Umbilical cord (tissue), 2 donors: ENCODE measurements around the gene MEGF10. TPM values are rescaled to one million over a fixed set of nuclear protein-coding genes. Genes with fewer than 3 reads are reported as not detected.

Source experiments
- DNase-seq: peaks from one replicate; pipeline ENCODE4 v3.0.0-alpha.2; 2015; ENCODE audit warnings: low spot score
- total RNA-seq: library from RNA; depleted of rRNA; stranded (reverse); fragments of >200 nt; gene quantifications from one replicate; pipeline ENCODE4 v1.2.3, GENCODE V29; 2014; ENCODE audit warnings: low replicate concordance; ENCODE audit not compliant: insufficient read depth

Gene MEGF10
- total RNA-seq, 1 donor from 2014 or later, result 5.3 TPM

DNA sequence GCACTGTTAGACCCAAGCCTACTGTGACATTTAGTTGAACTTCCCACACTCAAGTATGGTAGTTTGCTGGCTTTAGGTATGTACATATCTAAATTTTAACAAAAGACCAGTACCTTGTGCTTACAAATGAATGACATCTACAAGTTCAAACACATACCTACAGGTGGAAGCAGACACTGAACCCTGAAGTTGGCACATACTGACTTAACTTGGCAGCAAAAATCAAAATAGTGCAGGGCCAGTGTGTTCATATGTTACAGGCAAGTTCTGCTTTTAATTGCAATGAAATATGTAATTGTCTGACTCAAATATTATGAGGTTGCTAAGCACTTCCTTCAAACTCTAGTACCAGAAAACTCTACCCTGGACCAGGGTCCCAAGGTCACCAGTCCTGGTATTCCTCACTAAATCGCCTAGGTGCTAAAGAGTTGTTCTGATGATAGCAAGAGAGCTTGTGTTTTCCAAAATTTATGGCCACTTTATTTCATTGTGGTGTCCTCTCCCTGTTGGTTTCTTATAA is 77.4 kb downstream of the MEGF10 start:
- no peak for DNase-seq

DNA sequence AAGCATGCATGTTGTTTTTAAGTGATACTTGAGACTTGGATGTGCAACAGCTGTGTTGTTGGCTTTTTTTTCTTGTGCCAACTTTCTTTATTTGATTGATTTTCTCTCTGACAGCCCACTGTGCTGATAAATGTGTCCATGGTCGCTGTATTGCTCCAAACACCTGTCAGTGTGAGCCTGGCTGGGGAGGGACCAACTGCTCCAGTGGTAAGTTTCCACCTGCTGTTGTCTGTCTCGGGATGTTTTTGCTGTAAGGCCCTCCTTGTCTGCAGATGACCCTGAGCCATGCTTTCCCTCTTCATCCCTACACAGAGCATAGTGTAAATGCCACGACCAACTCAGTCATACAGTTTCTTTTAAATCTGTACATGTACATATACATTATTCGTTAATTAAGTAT is 79.2 kb downstream of the MEGF10 start:
- DNase-seq, result no peak

DNA sequence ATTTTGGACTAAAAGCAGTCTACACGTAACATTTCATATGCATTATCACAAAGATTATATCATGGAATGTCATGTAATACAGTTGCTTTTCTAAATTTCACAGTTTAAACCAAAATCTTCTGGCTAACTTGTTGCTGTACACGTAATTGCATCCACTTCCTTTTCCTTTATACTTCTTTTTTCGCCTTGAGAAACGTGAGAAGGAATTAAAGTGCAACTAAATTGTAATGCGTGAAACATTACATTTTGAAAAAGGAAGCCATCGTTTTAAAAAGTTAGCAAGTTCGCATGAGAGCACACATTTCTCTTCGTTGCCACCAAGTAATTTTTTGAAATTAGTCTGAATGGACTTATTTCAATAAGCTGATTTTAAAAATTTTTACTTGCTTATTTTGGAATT is 80.0 kb downstream of the MEGF10 start:
- DNase-seq, result no peak

DNA sequence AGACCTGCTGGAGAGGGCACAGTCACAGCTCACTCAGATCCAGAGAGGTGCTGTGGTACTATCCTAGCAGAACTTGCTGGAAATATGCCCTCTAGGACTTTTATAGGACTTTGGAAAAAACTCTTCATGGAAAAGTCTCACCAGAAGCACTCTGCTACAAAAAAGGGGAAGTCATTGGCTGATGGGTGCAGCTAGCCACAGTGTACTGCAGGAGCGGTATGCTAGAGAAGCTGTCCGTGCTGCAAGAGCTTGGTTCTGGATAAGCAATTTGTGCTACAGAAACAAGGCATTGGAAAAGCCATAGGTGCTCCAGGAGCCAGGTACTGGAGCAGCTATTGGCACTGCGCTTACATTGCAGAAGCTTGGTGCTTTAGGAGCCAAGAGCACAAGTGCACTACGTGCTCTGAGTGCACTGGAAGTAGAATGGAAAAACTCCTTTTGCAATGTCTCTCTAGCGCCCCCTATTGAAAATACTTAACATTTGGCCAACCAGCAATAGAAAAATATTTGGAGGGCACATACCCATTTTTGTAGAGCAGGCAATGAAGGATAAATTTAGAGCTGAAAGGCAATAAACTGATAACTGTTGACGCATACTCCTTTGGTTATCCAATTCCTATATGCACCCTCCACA is 83.4 kb downstream of the MEGF10 start:
- no peak for DNase-seq

DNA sequence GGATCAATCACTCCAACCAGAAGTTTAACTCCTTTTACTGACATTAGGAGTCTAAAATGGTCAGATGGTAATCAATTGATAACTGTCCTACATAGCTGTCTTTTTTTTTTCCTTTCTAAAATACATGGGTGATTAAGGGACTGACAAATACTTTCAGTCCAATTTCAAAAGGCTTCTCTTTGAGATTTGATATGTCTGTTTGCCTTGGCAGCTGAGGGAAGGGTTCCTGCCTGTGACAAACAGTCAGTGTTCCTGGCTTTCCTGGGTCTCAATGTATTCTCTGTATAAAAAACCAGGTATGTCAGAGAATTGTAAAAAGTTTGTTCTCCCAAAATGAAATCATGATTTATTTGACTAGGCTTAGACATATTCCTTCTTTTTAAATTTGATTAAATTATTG is 84.5 kb downstream of the MEGF10 start:
- DNase-seq, result no peak

DNA sequence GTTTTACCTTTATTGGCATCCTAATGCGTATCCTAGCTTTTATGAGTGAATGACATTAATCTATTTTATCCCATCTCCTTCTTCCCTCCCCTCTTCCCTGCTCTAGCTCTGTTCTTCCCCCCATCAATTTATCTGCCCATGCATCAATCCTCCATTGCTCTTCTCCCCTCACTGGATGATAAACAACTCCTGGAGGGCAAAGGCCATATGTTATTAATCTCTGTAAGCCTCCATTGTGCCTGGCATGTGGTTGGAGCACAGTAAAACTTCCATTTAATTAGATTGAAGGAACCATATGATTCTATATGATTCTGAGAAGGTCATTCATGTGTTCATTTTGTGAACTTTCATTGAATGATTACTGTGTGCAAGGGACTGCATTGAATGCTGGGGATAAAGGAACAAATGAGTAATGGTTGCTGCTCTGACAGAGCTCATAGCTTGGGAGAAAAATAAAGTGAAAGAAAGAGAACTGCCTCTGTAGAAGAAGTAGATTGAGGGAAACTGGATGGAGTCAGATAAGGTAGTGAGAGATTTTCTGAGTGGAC is 85.0 kb downstream of the MEGF10 start:
- DNase-seq, result no peak

DNA sequence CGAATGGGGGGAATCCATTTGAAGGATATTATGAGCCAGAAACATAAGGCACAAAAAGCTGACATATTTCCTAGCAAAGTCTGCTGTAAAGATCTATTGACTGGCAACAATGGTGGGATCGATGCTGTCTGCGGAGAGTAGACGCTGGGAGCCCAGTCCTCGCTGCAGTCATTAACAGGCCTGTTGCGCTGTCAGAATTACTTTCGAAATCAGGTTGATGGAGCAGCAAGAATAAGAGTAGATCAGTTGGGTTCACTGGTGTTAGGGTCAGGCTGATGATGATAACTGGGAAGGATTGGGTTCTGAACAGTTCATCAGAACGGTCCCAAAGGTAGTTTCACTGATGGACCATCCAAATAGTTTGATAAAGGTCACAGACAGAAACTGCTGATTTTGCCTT is 87.1 kb downstream of the MEGF10 start:
- no peak for DNase-seq

DNA sequence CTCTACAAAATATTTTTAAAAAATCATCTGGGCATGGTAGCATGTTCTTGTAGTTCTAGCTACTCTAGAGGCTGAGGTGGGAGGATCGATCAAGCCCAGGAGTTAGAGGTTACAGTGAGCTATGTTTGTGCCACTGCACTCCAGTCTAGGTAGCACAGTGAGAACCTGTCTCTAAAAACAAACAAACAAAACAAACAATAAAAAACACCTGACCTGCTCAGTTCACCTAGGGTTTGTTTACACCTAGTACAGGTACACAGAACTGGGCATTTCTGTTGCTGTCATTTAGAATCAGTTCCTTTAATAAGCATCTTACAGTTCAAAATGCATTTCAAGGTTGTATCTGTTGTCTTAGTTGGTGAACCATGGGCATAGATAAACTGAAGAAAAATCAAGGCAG is 95.3 kb downstream of the MEGF10 start:
- no peak for DNase-seq

DNA sequence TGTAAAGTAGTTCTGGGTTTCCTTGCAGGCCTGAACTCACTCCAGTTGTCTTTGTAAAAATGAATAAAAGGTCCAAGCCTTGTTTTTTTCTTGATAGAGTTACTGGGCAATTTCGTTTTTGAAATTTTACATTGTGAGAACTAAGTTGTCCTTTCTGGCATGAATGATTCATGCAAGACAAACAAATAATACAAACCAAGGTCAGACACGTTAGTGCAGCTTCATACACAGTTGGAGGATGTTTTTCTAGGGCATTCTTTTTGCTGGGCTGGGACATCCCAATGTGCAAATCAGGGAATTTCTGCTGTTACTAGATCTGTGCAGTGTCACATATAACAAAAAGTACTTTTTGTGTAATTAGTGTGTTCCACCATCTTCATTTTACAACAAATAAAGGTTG is 96.0 kb downstream of the MEGF10 start:
- no peak for DNase-seq

DNA sequence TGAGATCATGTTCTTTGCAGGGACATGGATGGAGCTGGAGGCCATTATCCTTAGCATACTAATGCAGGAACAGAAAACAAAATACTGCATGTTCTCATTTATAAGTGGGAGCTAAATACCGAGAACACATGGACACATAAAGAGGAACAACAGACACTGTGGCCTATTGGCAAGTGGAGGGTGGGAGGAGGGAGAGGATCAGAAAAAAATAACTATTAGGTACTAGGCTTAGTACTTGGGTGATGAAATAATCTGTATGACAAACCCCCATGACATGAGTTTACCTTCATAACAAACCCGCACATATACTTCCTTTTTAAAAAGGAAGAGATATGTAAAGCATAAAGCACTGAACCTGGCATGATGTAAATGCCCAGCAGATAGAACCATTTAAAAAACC is 99.0 kb downstream of the MEGF10 start:
- DNase-seq, result no peak

DNA sequence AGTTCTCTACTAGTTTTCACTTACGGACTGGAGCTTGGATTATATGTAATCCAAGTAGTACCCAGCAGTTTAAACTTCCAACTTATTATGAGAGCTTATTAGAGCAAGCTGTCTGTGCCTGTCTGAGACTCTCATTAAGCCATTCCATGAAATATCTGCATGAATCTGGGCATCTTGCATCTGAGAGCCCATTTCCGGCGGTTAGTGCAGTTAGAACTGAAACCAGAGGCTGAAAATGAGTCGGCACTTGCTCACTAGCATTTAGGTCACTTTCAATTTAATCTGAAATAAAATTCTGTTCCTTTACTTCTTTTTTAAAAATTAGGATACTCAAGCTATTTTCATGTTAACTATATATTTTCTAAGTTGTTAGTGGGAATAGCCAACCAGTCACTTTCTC is 102.2 kb downstream of the MEGF10 start:
- no peak for DNase-seq

DNA sequence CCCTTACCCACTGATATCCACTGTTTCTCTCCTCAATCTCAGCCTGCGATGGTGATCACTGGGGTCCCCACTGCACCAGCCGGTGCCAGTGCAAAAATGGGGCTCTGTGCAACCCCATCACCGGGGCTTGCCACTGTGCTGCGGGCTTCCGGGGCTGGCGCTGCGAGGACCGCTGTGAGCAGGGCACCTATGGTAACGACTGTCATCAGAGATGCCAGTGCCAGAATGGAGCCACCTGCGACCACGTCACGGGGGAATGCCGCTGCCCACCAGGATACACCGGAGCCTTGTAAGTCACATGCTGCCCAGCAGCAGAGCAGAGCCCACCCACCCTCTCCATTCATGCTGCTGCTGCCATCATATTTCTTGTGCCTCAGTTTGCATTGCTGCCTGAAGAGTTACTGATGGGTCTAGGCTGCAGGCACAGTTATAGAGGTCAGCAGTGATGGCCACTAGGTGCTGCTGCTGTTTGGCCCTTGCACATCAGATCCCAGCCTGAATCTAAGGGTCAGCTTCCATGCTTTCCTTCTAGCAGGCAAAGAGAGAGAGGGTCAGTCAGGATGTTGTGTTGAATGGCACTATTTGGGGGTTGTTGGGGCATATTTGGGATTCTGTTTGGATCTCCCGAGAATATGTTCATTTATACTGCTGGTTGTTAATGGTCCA is 106.0 kb downstream of the MEGF10 start:
- no peak for DNase-seq

DNA sequence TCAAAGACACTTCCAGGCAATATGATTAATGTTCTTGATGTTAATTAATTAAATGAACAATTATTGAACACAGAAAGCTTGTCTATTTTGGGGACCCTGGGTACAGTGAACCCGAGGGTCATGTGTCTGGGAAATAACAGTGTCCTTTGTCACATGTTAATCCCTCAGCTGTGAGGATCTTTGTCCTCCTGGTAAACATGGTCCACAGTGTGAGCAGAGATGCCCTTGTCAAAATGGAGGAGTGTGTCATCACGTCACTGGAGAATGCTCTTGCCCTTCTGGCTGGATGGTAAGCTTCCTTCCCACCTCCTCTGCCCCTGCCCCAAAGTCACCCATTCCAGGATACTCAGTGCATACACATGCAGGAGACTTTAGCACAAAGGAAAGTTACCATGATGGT is 107.9 kb downstream of the MEGF10 start:
- DNase-seq, result no peak

DNA sequence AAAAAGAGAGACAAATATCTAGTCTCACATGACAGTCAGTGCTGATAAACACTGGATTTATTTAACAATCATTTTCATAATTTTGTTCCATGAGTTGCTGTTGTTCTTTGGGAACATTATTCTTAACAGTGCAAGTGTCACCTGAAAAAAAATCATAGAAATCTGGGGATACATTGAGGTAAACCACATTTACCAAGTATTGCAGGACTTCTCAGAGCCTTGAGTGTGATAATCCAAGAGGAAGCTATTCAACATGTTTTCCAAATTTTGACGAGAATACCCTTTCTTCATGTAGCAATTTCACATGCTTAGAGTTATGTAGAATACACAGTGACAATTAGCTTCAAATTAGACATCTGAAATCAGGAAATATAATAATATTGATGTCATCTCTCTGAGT is 108.5 kb downstream of the MEGF10 start:
- DNase-seq, result no peak

DNA sequence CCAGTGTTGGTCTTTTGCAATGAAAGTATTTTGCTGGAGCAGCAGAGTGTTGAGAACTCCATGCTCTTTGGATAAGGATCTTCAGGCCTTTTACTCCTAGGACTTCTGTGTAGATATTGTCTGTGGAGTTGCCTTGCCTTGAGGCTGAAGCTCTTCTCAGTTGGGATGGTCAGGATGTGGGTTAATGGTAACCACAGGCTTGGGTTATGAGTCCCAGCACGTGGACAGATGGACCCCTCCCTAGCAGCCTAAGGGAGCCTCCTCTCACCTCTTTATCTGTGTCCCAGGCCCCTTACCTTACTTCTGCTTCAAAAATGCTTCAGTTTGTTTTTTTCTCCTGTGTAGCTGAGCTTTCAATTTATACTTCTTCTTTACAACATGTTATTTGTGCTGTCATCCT is 109.9 kb downstream of the MEGF10 start:
- DNase-seq, result no peak

DNA sequence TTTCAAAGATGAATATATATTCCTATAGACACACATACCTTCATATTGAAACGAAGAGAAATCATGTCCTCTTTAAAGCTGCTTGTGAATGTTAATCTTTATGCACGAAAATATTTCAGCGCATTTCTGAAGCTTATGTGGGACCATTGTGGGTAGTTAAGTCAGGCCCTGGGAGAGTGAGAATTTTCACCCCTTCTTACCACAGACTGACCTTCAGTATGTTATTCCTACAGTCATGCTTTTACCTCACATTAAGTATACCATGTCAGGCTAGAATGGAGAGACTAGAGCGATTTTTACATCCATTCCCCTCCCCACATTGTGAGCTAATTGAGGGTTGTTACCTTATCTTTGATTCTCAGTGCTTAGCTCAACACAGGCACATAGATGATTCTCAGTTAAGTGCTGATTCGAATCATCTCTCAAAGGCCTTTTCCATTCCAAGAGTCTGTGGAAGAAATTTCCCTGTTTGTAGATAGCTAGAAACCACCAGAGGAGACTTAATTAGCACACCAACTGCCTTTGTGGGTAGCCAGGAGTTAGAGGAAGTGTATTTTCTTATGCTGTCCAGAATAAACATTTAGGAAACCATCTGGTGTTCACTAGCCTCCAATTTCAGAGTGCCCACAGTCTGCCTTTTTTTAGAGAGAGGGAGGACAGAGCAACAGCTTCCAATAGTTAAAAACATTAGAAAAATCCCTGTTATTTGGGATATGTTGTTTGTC is 110.5 kb downstream of the MEGF10 start:
- no peak for DNase-seq

DNA sequence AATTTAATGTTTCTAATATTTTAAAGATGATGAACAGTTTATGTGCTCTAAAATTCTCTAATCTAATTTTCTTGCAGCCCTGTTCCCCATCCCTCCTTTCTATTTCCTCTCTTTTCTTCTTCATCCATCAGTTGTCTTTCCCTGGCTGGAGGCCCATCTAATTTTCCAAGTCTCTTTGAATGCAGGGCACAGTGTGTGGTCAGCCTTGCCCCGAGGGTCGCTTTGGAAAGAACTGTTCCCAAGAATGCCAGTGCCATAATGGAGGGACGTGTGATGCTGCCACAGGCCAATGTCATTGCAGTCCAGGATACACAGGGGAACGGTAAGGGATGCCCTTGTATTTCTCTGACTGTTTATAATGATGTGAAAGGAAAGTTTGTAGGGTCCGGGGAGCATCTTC is 111.8 kb downstream of the MEGF10 start:
- DNase-seq, result no peak

DNA sequence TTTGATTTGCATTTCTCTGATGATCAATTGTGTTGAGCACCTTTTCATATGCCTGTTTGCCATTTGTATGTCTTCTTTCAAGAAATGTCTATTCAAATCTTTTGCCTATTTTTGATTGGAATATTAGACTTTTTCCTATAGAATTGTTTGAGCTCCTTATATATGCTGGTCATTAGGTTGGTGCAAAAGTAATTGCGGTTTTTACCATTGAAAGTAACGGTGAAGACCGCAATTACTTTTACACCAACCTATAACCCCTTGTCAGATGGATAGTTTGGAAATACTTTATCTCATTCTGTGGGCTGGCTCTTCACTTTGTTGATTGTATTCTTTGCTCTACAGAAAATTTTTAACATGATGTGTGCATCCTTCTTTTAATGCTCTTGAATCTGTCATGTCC is 113.6 kb downstream of the MEGF10 start:
- DNase-seq, result no peak

DNA sequence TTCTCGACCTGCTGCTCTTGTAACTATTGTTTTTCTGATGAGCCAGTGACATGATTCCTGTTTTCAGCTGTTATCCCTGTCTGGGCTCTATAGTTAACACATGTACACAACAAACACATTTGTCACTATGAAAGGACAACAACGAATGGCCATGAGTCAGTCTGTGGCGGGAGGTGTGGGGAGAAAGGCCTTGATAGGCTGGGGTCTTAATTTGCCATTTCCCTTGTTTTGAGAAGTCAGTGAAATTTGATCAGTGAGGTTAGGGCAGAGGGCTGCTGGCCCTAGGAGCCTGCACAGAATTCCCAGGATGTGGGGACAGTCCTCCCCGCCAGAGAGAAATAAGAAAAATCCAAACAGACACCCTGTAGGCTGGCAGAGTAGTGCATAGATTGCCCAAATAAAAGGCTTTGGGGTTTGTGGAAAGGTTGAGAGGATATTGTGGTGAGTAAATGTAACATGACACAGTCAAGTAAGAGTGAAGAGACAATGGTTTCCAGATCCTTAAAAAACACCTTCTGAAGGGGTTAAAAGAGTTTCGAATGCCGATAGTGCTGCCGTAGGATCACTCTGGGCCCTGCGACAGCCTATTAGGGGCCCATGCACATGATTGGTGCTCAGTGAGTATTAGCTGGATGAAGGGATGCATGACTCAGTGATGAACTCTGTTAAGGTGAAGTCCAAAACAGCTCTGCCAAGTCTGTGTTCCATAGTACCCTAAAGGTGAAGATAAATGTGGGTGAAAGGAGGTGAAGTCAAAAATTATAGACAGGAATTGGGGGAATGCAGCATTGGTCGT is 115.9 kb downstream of the MEGF10 start:
- DNase-seq, result no peak

DNA sequence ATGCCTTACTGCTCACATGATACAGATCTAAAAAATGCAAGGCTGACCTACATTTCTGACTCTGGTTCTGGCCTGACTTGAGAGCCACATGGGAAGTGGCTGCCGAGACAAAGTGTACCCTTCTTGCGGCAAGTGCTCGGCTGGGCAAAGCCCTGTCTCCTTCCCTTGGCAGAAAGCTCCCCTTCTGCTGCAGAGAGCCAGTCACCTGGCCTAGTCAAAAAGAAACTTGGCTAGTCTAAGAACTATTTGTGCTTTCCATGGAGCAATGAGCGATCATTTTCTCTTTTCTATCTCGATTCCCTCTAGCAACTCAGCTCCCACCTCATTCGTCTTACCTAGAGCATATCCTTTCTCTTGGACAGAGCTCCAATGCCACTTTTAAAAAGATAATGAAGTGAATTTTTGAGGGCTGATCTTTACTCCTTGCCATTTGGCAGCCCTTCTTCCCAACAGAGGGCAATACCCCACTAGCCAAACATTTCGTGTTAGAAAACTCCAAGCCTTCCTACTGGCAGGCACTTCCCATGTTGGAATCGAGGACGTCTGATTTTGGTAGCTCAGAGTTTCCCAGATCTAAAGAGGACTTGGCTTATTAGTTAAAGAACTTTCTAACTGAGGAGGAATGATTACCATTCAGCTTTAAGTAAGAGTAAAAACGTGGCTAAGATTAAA is 118.8 kb downstream of the MEGF10 start:
- DNase-seq, result no peak
